ENCODE data around the gene B3GAT2.

Gene B3GAT2

DNA sequence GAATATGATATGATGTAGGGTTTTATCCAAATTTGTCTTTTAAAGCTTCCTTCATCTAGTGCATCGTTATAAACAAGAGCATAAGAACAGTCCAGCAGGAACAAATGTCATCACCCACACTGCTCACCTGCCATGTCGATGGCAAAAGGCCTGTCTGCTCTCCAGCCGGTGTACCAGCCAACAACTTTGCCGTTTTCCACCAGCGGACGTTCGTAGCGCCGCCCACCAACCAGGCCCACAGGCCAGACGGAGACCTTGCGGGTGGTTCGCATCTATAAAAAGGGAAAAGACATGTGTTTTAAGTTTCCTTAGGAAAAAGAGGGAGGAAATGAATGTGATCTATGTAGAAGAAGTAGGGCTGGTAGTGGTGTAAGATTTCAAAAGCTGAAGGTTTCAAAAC lies 62.9 kb downstream of the B3GAT2 start:
- TF ChIP-seq, protein P1, sequence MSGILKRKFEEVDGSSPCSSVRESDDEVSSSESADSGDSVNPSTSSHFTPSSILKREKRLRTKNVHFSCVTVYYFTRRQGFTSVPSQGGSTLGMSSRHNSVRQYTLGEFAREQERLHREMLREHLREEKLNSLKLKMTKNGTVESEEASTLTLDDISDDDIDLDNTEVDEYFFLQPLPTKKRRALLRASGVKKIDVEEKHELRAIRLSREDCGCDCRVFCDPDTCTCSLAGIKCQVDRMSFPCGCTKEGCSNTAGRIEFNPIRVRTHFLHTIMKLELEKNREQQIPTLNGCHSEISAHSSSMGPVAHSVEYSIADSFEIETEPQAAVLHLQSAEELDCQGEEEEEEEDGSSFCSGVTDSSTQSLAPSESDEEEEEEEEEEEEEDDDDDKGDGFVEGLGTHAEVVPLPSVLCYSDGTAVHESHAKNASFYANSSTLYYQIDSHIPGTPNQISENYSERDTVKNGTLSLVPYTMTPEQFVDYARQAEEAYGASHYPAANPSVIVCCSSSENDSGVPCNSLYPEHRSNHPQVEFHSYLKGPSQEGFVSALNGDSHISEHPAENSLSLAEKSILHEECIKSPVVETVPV (CRISPR knock-in tag; IDR thresholded peaks at IDR 0.05): no peak
- TF ChIP-seq ISL1 (CRISPR knock-in tag; IDR thresholded peaks at IDR 0.05) (no peak), ZNF70 (CRISPR knock-in tag; IDR thresholded peaks at IDR 0.05) (no peak), ZFP3 (CRISPR knock-in tag; IDR thresholded peaks at IDR 0.05) (no peak), OSR1 (CRISPR knock-in tag; IDR thresholded peaks at IDR 0.05) (no peak), ZC3H10 (CRISPR knock-in tag; IDR thresholded peaks at IDR 0.05) (no peak), TOX (CRISPR knock-in tag; IDR thresholded peaks at IDR 0.05; ENCODE audit: borderline replicate concordance) (no peak)
- TF ChIP-seq, protein P2, sequence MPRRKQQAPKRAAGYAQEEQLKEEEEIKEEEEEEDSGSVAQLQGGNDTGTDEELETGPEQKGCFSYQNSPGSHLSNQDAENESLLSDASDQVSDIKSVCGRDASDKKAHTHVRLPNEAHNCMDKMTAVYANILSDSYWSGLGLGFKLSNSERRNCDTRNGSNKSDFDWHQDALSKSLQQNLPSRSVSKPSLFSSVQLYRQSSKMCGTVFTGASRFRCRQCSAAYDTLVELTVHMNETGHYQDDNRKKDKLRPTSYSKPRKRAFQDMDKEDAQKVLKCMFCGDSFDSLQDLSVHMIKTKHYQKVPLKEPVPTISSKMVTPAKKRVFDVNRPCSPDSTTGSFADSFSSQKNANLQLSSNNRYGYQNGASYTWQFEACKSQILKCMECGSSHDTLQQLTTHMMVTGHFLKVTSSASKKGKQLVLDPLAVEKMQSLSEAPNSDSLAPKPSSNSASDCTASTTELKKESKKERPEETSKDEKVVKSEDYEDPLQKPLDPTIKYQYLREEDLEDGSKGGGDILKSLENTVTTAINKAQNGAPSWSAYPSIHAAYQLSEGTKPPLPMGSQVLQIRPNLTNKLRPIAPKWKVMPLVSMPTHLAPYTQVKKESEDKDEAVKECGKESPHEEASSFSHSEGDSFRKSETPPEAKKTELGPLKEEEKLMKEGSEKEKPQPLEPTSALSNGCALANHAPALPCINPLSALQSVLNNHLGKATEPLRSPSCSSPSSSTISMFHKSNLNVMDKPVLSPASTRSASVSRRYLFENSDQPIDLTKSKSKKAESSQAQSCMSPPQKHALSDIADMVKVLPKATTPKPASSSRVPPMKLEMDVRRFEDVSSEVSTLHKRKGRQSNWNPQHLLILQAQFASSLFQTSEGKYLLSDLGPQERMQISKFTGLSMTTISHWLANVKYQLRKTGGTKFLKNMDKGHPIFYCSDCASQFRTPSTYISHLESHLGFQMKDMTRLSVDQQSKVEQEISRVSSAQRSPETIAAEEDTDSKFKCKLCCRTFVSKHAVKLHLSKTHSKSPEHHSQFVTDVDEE (CRISPR knock-in tag; IDR thresholded peaks at IDR 0.05): no peak
- ATAC-seq: no peak

GRCh38 chr6:70889270-70889669 lies 67.6 kb downstream of the B3GAT2 start:
- ATAC-seq: no peak
- no peak for TF ChIP-seq OSR1 (CRISPR knock-in tag; IDR thresholded peaks at IDR 0.05)
- no peak for TF ChIP-seq ZNF70 (CRISPR knock-in tag; IDR thresholded peaks at IDR 0.05)
- no peak for TF ChIP-seq GLIS3 (CRISPR knock-in tag; IDR thresholded peaks at IDR 0.05)

DNA sequence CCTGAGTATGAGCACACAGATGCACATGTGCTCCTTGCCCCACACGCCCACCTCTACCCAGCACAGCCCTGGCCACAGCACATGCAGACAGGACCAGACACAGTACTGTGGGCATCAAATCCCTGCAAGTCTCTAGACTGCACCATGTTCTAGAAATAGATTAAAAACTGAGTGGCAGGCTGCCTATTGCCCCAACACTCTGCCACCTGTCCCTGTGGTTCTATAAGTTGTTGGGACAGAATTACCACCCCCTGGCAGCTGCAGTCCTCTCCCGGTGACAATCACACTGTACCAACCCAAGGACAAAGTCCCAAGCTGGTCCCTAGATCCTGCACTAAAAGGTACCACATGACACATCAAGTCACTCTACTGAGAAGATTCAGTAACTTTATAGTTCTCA lies 70.2 kb downstream of the B3GAT2 start:
- ATAC-seq: no peak
- no peak for TF ChIP-seq ISL1 (CRISPR knock-in tag; IDR thresholded peaks at IDR 0.05)
- TF ChIP-seq ZNF565 (CRISPR knock-in tag; conservative IDR thresholded peaks at IDR 0.05; ENCODE audit: low read depth): no peak
- no peak for TF ChIP-seq ZC3H10 (CRISPR knock-in tag; IDR thresholded peaks at IDR 0.05)
- TF ChIP-seq GLIS3 (CRISPR knock-in tag; IDR thresholded peaks at IDR 0.05): no peak
- TF ChIP-seq CREB5 (CRISPR knock-in tag; IDR thresholded peaks at IDR 0.05; ENCODE audit: low read depth): no peak
- no peak for TF ChIP-seq ZFP3 (CRISPR knock-in tag; IDR thresholded peaks at IDR 0.05)
- TF ChIP-seq BACH2 (CRISPR knock-in tag; IDR thresholded peaks at IDR 0.05; ENCODE audit: borderline replicate concordance): no peak
- no peak for TF ChIP-seq ZNF8 (CRISPR knock-in tag; IDR thresholded peaks at IDR 0.05)
- no peak for TF ChIP-seq PATZ1 (CRISPR knock-in tag; IDR thresholded peaks at IDR 0.05; ENCODE audit: borderline replicate concordance)
- no peak for TF ChIP-seq ZNF70 (CRISPR knock-in tag; IDR thresholded peaks at IDR 0.05)
- TF ChIP-seq, protein P2 (CRISPR knock-in tag; IDR thresholded peaks at IDR 0.05): no peak
- TF ChIP-seq, protein P1 (CRISPR knock-in tag; IDR thresholded peaks at IDR 0.05): no peak

DNA sequence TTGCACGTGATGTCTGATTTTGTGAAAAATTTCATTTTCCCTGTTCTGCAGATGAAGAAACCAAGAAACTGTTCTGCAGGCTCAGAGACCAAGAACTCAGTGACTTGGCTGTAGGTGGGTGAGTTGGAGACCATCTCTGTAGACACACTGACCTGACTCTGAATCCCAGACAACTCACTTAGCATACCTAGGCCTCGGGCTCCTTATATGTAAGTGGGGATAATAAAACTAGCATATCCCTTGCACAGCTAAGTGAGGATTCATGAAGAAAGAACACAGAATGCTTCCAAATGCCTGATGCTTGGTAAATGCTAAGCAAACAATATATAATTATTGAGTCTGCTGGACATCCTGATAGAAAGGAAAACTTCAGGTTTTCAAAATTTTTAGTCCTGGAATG lies 70.8 kb downstream of the B3GAT2 start:
- no peak for TF ChIP-seq CREB5 (CRISPR knock-in tag; IDR thresholded peaks at IDR 0.05; ENCODE audit: low read depth)
- TF ChIP-seq TOX (CRISPR knock-in tag; IDR thresholded peaks at IDR 0.05; ENCODE audit: borderline replicate concordance): no peak
- TF ChIP-seq ARNTL (CRISPR knock-in tag; IDR thresholded peaks at IDR 0.05; ENCODE audit: borderline replicate concordance, low read depth): no peak
- TF ChIP-seq ISL1 (CRISPR knock-in tag; IDR thresholded peaks at IDR 0.05): no peak
- TF ChIP-seq, protein P1 (CRISPR knock-in tag; IDR thresholded peaks at IDR 0.05): no peak
- TF ChIP-seq ZNF70 (CRISPR knock-in tag; IDR thresholded peaks at IDR 0.05): no peak
- no peak for TF ChIP-seq SNAI2 (CRISPR knock-in tag; IDR thresholded peaks at IDR 0.05)
- no peak for TF ChIP-seq ZC3H10 (CRISPR knock-in tag; IDR thresholded peaks at IDR 0.05)
- ATAC-seq: no peak
